Spinal cord (tissue), 10 donors: ENCODE results near the gene OVOL3. TPM values are rescaled to one million over a fixed set of nuclear protein-coding genes. Genes with fewer than 3 reads are reported as not detected.
A peak's percentile ranks its signal among the peaks of the same experiment; 100 is the strongest.

ENCODE experiments used
- DNase-seq, 6 donors: peaks; one replicate each; pipeline versions ENCODE4 v3.0.0 to v3.0.0-alpha.2; 2013 to 2015; ENCODE audit warnings: low spot score in 6 of 6, low read depth in 4 of 6
- H3K27ac ChIP-seq: one replicate; pipeline ENCODE4 v1.5.1; 2013; ENCODE audit warnings: low read depth, low read length, control low read depth
- H3K27me3 ChIP-seq: one replicate; pipeline ENCODE4 v1.6.1; 2013; ENCODE audit warnings: low read length; ENCODE audit not compliant: control insufficient read depth, insufficient read depth
- H3K36me3 ChIP-seq: one replicate; pipeline ENCODE4 v1.6.1; 2013; ENCODE audit warnings: low read length; ENCODE audit not compliant: control insufficient read depth, insufficient read depth
- H3K4me1 ChIP-seq: one replicate; pipeline ENCODE4 v1.6.1; 2013; ENCODE audit warnings: low read length; ENCODE audit not compliant: control insufficient read depth, insufficient read depth
- H3K4me3 ChIP-seq: one replicate; pipeline ENCODE4 v1.5.1; 2013; ENCODE audit warnings: low read depth, low read length, control low read depth
- H3K9me3 ChIP-seq: one replicate; pipeline ENCODE4 v1.6.1; 2013; ENCODE audit warnings: low read length; ENCODE audit not compliant: control insufficient read depth, insufficient read depth
- WGBS: methylation state at CpG from one replicate; pipeline ENCODE4 v1.1.5; 2013; ENCODE audit warnings: missing lambda C conversion rate; ENCODE audit not compliant: insufficient coverage; 5-methylcytosine and 5-hydroxymethylcytosine counted together
- polyA plus RNA-seq, 2 donors: library from polyadenylated mRNA; unstranded; fragments of 120-200 nt; gene quantifications; one replicate each; pipeline ENCODE4 v1.2.1, GENCODE V29; 2013; ENCODE audit not compliant: insufficient read length in 2 of 2
- total RNA-seq, 2 donors: library from RNA; depleted of rRNA in 1 of 2; stranded (reverse); fragments of 120-200 nt in 1 of 2; fragments of >200 nt in 1 of 2; gene quantifications; one replicate each; pipeline versions ENCODE4 v1.2.3 to v1.2.4, GENCODE V29; 2013 to 2014
- donor health status: healthy.

Gene OVOL3
- total and polyA plus RNA-seq, 4 donors, result 0.56 TPM; not detected in 3

DNA sequence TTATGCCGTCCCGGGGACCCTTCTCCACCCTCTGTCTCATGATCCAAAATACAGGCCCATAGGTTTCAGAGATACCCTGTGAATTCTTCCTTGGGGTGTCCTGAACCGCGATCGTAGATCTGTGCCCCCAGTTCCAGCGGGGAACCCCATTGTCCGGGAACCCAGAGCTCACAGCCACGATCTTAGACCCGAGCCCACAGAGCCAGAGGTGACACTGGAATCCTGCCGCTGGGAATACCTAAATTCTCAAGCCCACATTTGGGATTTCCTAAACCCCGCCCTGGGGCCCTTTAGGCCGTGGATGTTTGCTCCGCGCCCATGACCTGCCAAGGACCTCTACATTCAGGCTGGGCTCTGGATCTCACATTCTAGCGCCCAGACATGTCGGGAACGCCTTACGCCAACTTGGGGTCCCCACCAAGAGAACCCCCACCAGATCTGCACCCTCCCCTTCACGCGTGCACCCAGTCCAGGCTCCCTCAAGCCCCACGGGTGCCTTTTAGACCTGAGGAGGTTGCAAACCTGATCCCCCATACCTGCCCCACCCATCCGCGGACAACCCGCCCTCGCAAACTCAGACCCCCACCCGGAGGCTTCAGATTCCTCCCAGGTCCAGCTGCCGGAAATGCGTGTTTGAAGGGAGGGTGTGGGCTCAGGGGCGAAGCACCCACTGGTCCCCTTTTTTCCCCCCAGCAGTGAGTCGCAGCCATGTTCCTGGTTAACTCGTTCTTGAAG is 29.5 kb downstream of the OVOL3 start:
- peak in 2 of 6 donors; percentile 81 to 87 for DNase-seq
- Histone ChIP-seq H3K9me3 (no peaks in the 10 kb centered on the region), H3K27me3 (no peaks in the 10 kb centered on the region), H3K4me3 (peak overlapping the region; percentile 96), H3K36me3 (peaks cover 27% of the 10 kb centered on the region), H3K4me1 (peaks cover 15% of the 10 kb centered on the region), H3K27ac (peak overlapping the region; percentile 96)
- WGBS, result 0% methylated on average over 21 of the region's 31 CpGs

DNA sequence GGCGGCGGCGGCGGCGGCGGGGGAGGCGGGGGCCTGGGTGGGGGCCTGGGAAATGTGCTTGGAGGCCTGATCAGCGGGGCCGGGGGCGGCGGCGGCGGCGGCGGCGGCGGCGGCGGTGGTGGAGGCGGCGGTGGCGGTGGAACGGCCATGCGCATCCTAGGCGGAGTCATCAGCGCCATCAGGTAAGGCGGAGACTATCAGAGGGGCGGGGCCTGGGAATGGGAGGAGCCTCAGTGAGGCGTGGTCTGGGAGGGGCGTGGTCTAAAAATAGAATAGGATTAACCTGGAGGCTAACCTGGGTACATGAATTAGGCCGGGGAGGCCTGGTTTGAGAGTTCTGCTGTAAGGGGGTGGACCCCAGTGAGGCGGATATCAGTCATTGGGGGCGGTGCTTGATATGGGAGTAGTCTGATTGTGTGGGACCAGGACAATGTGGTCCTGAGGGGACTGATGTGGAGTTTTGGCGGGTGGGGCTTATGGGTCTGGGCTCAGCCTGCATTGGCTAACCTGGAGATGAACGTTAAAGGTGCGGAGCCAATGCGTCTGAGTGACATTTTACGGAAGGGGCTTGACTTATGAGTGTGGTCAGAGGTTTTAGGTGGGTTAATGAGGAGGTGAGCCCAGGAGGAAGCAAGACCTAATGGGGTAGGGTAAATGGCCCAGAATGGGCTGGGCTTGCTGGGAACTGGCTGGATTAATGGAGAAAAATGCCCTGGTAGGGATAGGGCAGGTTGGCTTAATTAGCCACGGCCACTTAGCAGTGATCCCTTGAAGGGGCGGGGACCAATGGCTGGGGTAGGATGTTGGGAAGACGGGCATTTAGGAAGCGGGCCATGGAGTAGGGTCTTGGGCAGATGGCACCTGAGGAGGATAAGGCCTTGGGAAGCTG is 30.3 kb downstream of the OVOL3 start:
- Histone ChIP-seq H3K9me3 (no peaks in the 10 kb centered on the region), H3K36me3 (peaks cover 35% of the 10 kb centered on the region), H3K27ac (no peak overlapping the region), H3K27me3 (no peaks in the 10 kb centered on the region), H3K4me3 (peak overlapping the region; percentile 96), H3K4me1 (peaks cover 15% of the 10 kb centered on the region)
- WGBS, result 29% methylated on average over 25 of the region's 42 CpGs
- peak in 3 of 6 donors; percentile 40 to 93 (median 85) for DNase-seq

DNA sequence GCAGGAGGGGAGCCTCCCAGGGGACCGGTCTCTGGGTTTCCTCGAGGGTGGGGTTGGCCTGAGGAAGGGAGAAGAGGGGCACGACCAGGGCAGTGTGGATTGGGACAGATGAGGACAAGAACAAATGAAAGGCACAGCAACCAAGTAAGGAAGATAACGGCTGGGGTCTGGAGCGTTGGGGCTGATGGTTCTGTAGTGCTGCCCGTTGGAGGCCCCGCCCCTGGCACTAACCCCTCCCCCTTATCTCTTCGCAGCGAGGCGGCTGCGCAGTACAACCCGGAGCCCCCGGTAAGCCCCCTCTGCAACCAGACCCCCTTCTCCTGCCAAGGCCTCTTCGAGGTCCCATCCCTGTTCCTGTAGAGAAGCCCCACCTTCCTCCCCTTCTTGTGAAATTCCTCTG is 31.1 kb downstream of the OVOL3 start:
- 94% methylated on average over 10 of the region's 14 CpGs for WGBS
- no peak for DNase-seq
- peaks cover 43% of the 10 kb centered on the region for H3K36me3 ChIP-seq
- H3K4me1 ChIP-seq, result peaks cover 15% of the 10 kb centered on the region
- no peaks in the 10 kb centered on the region for H3K27me3 ChIP-seq
- H3K27ac ChIP-seq, result no peak overlapping the region
- no peaks in the 10 kb centered on the region for H3K9me3 ChIP-seq
- no peak overlapping the region for H3K4me3 ChIP-seq

DNA sequence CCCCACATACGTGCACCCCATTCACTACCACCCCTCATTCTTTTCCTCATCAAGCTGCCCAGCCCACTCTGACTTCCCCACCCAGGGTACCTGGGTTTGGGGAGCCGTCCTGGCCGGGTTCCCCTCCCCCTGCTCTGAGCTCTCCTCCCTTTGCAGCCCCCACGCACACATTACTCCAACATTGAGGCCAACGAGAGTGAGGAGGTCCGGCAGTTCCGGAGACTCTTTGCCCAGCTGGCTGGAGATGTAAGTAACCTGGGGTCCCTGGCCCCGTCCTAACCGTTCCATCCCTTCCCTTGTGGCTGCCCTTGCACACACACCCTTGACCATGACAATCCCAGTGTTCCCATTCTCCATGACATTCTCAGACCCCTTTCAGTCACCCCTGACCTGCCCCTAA is 31.6 kb downstream of the OVOL3 start:
- 96% methylated on average over 7 of the region's 9 CpGs for WGBS
- Histone ChIP-seq H3K27me3 (no peaks in the 10 kb centered on the region), H3K36me3 (peaks cover 47% of the 10 kb centered on the region), H3K9me3 (no peaks in the 10 kb centered on the region), H3K27ac (no peak overlapping the region), H3K4me1 (peaks cover 15% of the 10 kb centered on the region), H3K4me3 (no peak overlapping the region)
- DNase-seq, result no peak

GRCh38 chr19:36144624-36145023 is 33.7 kb downstream of the OVOL3 start:
- 94% methylated on average over 2 of the region's 6 CpGs for WGBS
- H3K9me3 ChIP-seq, result no peaks in the 10 kb centered on the region
- DNase-seq, result no peak

DNA sequence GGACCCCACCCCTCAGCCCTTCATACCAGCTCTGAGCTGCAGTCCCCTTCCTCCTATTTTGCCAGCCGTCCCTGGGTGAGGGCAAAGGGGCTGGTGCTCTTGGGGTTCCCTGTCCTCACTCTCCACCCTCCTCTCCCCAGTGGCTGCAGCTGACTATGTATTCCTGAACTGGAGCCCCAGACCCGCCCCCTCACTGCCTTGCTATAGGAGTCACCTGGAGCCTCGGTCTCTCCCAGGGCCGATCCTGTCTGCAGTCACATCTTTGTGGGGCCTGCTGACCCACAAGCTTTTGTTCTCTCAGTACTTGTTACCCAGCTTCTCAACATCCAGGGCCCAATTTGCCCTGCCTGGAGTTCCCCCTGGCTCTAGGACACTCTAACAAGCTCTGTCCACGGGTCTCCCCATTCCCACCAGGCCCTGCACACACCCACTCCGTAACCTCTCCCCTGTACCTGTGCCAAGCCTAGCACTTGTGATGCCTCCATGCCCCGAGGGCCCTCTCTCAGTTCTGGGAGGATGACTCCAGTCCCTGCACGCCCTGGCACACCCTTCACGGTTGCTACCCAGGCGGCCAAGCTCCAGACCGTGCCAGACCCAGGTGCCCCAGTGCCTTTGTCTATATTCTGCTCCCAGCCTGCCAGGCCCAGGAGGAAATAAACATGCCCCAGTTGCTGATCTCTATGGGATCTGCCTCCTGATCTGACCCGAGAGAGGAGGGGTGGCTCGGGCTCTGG is 38.9 kb downstream of the OVOL3 start:
- H3K9me3 ChIP-seq, result no peaks in the 10 kb centered on the region
- no peak overlapping the region for H3K27ac ChIP-seq
- H3K36me3 ChIP-seq, result peaks cover 76% of the 10 kb centered on the region
- H3K4me1 ChIP-seq, result peaks cover 13% of the 10 kb centered on the region
- 89% methylated on average over 13 of the region's 13 CpGs for WGBS
- DNase-seq, result no peak
- no peak overlapping the region for H3K4me3 ChIP-seq
- H3K27me3 ChIP-seq, result no peaks in the 10 kb centered on the region

More at GRCh38 chr19:36144624-36145023, 33.7 kb downstream of the OVOL3 start:
- Histone ChIP-seq H3K4me1 (peaks cover 11% of the 10 kb centered on the region), H3K4me3 (no peak overlapping the region), H3K27ac (no peak overlapping the region), H3K36me3 (peaks cover 67% of the 10 kb centered on the region), H3K27me3 (no peaks in the 10 kb centered on the region)

DNA sequence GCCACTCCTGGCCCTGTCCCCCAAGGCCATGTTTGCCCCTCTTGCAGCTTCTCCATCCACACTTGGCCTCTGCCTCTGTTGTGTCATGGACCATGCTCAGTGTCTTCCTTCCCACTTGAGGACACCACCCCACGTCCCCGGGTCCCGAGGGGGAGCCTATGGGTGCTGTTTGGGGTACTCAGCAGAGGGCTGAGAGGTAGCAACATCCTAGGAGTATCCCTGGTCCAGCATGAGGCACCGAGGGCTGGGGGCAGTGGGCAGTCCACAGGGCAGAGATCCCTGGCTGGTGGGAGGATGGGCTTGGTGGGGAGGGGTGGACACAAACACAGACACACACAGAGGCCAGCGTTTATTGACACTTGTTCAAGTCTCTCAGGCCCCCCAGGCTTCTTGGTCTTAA is 39.6 kb downstream of the OVOL3 start:
- H3K4me1 ChIP-seq, result peaks cover 13% of the 10 kb centered on the region

GRCh38 chr19:36151144-36152018 is 40.4 kb downstream of the OVOL3 start:
- Histone ChIP-seq H3K27me3 (no peaks in the 10 kb centered on the region), H3K36me3 (peaks cover 63% of the 10 kb centered on the region), H3K4me3 (peak overlapping the region; percentile 45), H3K4me1 (peaks cover 13% of the 10 kb centered on the region), H3K9me3 (no peaks in the 10 kb centered on the region), H3K27ac (peak overlapping the region; percentile 81)
- DNase-seq, result peak in 2 of 6 donors; percentile 19 to 39
- 38% methylated on average over 31 of the region's 47 CpGs for WGBS

More for the DNA sequence above, 39.6 kb downstream of the OVOL3 start:
- peaks cover 71% of the 10 kb centered on the region for H3K36me3 ChIP-seq
- H3K4me3 ChIP-seq, result no peak overlapping the region
- no peaks in the 10 kb centered on the region for H3K9me3 ChIP-seq
- no peak for DNase-seq
- H3K27ac ChIP-seq, result peak overlapping the region; percentile 41
- WGBS, result 50% methylated on average over 1 of the region's 5 CpGs
- no peaks in the 10 kb centered on the region for H3K27me3 ChIP-seq

GRCh38 chr19:36152019-36152351 is 41.0 kb downstream of the OVOL3 start:
- H3K4me1 ChIP-seq, result peaks cover 13% of the 10 kb centered on the region
- no peaks in the 10 kb centered on the region for H3K9me3 ChIP-seq
- DNase-seq, result peak in 1 of 6 donors; percentile 8
- peak overlapping the region; percentile 45 for H3K4me3 ChIP-seq
- no peaks in the 10 kb centered on the region for H3K27me3 ChIP-seq
- peaks cover 57% of the 10 kb centered on the region for H3K36me3 ChIP-seq
- 29% methylated on average over 16 of the region's 16 CpGs for WGBS
- H3K27ac ChIP-seq, result peak overlapping the region; percentile 81
